GM12873 (cell line): Measurements from ENCODE around the gene PDE4D.

ENCODE experiments used
- TF ChIP-seq, protein P1 (sequence below): IDR thresholded peaks from 2 replicates; pipeline ENCODE4 v1.5.1; 2012; ENCODE audit warnings: low read depth, mild to moderate bottlenecking, moderate library complexity, low read length, control low read depth; ENCODE audit not compliant: insufficient read depth; ENCODE audit errors: missing control alignments

Gene PDE4D

DNA sequence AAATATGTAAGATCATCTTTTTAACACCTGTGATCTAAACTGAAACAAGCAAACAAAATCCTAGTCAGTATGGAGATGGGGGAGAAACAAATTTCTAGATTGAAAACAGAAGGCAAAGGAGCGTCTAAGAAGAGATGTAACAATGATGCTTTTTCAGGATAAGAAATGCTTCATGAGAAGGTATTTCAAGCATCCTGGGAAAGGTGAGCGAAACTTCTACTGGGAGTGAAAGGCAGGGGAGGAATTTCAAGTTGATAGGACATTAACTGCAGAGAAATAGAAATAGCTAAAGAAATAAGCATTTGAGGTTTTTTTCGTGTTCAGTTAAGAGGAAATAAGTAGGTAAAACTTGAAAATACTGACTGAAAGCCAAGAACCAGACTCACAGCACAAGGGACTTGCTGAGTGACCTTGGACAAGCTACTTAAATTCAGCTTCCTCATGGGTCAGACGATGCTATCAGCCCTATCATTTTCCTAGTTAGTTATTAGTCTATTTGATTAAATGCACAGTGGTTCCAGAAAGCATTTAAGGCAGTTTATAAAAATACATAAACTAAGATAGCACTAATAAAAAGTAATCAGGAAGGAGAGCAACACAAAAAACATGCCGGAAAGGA lies 406.3 kb downstream of the PDE4D start:
- TF ChIP-seq, protein P1, sequence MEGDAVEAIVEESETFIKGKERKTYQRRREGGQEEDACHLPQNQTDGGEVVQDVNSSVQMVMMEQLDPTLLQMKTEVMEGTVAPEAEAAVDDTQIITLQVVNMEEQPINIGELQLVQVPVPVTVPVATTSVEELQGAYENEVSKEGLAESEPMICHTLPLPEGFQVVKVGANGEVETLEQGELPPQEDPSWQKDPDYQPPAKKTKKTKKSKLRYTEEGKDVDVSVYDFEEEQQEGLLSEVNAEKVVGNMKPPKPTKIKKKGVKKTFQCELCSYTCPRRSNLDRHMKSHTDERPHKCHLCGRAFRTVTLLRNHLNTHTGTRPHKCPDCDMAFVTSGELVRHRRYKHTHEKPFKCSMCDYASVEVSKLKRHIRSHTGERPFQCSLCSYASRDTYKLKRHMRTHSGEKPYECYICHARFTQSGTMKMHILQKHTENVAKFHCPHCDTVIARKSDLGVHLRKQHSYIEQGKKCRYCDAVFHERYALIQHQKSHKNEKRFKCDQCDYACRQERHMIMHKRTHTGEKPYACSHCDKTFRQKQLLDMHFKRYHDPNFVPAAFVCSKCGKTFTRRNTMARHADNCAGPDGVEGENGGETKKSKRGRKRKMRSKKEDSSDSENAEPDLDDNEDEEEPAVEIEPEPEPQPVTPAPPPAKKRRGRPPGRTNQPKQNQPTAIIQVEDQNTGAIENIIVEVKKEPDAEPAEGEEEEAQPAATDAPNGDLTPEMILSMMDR = no peak

DNA sequence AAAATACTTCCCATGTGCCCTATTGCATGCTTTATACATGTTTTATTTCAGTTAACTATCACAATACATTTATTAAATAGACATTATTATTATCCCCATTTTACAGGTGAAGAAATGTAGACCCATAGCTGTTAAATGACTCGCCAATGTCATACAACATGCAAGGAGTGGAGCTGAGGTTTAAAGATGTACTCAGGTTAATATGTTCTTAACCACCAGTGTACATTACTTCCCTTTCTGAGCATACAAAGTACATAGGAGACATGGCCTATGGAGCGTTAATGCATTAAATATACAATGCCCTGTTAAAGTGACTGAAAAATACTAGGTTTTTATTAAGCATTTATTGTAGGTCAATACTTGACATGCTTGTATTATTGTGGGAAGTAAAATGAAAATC lies 407.0 kb downstream of the PDE4D start:
- TF ChIP-seq, protein P1 = no peak

DNA sequence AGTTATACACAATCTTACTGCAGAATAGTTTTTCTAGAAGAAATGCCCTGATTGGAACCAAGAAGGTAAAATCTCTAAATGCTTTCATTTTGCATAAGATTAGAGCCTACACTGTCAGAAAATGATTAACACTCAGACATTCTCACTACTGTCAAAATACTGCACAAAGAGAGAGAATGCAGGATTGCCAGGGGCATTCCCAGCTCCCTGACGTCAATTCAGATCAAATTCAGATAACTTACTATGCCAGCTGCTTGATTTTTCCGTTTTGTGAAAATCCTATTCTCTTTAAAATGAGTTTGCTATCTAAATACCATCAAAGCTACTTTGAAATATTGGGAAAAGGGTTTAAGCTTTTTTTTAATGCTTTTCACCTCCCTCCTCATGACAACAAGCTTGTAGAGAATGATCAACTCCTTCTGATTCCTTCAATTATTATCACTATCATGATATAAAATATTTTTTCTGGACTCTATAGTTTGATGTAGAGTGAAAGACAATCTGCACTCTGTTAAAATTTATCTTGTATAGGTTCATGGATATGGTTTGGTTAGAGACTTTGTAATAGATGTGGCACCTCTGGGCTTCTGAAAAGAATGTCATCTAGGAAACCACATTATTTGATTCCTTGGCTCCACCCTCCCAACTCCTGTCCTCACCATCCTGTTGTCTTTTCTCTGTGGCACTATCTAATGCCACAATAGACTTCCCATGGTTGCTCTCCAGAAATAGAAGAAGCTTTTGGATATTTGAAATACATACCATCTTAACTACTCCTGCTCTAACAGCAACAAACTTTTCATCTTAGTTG lies 407.7 kb downstream of the PDE4D start:
- TF ChIP-seq, protein P1 = no peak

DNA sequence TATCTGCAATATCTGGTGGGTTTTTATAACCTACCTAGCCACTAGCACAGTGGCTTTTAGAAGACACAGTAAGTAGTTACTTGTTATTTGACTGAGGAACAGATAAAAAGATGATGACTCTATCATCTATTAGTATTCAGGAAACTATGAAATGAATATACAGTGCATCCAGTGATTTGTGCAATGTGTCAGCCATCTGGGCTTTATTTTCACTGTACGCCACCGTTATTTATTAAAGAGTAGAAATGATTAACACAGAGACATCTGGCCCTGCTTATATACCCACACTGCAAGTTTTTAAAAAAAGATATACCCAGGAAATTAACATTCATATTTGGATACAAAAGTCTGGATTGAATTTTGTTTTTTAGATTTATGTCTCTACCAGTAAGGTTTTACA lies 408.4 kb downstream of the PDE4D start:
- TF ChIP-seq, protein P1 = no peak

DNA sequence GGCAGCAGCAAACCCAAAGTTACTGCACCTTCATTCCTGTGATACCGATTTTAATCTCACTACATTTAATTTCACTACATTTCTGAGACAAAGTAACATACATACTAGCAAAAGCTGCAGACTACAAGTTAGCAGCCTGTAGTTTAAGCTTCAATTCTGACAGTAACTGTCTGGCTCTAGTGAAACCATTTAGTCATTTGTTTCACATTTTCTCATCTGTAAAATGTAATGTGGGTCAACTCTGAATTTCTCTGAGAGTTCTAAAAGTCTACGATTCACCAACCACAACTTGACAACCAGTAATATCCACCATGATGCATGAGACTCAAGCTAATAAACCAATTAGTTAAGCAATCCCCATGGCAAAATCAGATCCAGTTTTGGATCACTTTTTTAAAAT lies 408.9 kb downstream of the PDE4D start:
- TF ChIP-seq, protein P1 = no peak

DNA sequence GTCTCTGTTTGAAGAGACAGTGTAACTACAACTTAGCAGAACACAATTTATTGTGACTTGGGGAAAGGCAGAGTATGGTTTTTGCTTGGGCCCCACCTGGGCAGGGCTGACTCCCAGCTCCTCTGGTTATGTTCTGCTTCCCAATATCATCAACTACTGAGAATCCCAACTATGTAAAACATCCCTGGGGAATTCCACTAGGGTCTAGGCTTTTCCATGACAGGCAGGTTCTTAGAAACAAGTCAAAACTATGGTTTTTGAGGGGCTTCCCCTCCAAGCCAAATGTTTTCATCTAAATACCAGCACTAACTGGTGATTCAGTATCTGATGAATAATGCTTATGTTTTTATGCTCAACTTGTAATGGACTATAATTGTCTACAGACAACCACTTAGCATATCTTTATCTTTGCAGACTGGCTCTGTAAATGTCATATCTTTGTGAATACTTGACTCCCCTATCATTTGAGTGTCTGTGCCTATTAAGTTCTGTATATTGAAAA lies 409.5 kb downstream of the PDE4D start:
- TF ChIP-seq, protein P1 = no peak

DNA sequence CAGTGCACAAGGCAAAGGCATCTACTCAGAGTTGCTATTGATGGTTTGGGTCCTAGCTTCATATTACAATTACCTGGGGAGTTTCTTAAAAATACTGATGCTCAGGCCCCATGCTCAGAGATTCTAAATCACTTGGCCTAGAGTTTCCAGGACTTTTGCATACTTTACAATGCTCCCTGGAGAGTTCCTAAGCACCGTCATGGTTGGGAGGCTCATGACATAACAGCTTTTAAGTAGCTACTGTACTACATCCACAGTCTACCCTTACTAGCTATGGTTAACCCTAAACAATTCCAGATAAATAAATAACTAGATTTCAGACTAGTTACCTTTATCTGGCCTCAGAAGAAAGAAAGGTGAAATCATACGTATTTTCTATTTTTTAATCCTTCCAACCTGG lies 414.4 kb downstream of the PDE4D start:
- TF ChIP-seq, protein P1 = no peak
